ENCODE data around the gene GNS.

Gene GNS

GRCh38 chr12:64733857-64734256 lies 25.3 kb downstream of the GNS start:
- peak; percentile 27 for DNase-seq

DNA sequence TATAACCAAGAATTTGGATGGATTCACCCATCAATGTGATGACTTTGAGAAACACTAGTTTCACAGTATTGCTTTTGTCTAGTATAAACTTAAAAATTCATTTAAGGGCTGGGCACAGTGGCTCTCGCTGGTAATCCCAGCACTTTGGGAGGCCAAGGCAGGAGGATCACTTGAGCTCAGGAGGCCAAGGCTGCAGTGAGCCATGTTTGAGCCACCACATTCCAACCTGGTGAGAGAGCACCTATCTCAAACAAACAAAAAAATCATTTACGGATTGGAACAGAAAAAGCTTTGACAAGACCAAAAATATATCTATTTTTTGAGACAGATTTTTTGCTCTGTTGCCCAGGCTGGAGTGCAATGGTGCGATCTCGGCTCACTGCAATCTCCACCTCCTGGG lies 27.5 kb downstream of the GNS start:
- DNase-seq: no peak

GRCh38 chr12:64730588-64730969 lies 28.6 kb downstream of the GNS start:
- no peak for DNase-seq

DNA sequence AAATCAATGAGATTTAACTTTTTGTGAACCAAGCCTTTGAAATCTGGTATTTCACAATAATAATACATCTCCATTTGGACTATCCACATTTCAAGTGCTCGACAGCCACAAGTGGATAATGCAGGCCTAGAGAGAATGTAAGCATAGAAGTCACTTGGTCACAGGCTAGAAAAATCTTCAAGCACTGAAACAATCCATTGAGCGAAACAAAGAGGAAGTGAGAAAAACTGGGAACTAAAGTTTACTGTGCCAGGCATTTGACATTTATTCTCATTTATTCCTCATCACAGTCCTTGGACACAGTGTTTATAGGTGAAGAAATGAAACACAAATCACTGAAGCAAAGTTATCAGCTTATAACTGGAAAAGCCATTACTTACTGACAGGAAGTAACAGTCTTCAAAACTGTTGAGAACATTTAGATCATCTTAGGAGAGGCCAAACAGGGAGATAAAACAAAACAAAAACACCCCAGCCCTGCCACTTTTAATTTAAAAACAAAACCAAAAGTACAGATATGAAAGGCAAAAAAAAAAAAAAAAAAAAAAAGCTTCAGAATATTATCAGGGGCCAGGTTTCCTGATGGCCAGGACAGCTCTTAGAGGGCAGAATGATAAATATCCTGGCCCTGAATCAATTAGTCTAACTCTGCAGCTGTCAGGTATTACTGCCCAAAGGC lies 29.2 kb downstream of the GNS start:
- DNase-seq: no peak

GRCh38 chr12:64724201-64724745 lies 34.9 kb downstream of the GNS start:
- no peak for DNase-seq

DNA sequence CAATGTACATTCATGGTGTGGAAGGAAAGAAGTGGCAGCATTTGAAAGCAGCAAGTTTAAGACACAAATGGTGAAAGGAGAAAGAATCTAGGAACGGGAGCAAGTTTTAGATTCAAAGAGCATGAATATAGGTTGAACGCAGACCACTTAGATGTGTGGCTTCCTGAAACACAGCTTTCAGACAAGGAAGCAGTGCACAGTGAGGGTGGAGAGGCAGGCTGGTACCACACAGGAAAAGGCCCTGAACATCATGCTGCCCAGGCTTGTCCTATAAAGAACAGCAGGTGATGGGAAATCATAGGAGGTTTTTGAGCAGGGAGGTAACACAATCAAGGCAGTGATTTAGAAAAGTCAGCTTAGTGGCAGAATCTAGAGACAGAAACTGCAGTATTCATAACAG lies 35.6 kb downstream of the GNS start:
- DNase-seq: no peak

GRCh38 chr12:64722835-64723234 lies 36.4 kb downstream of the GNS start:
- DNase-seq: no peak

GRCh38 chr12:64720884-64721283 lies 38.3 kb downstream of the GNS start:
- no peak for DNase-seq

GRCh38 chr12:64718649-64719048 lies 40.6 kb downstream of the GNS start:
- DNase-seq: no peak

GRCh38 chr12:64716839-64717455 lies 42.3 kb downstream of the GNS start:
- no peak for DNase-seq

DNA sequence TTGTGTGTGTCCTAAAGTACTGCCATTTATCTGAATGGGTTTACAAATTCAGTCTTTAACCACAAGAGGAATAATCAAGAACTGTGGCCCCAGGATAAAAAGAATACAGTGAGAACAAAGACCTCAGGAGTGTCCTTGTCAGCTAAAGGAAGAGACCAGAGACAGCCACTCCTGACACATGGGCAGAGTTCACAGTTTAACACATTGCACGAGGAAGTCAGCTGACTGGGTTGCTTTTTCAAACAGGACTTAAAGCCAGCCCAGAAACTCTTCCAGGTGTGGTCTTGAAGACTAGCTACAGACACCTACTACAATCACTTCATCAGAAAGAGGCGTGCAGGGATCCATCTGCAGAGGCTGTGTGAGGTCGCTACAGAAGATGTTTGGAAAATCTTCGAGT lies 42.8 kb downstream of the GNS start:
- DNase-seq: no peak

- DNase-seq: no peak
Measured at GRCh38 chr12:64714551-64714968, 44.6 kb downstream of the GNS start.

DNA sequence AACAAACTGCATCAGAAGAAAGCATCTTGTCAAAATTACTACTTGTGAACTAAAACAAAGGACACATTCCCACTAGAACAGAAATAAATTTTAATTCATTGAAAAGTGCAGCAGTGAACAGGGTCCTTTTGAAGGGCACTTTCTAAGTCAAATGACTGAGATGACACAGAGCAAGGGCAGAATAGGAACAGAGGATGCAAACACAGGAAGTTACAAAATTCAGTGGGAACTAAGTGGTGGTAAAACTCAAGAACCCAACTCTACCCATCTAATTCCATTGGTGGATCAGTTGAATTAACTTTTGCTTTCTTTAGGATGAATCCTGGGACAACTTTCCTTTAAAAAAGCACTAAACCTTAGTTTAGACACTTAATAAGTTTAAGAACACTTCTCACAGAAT lies 45.8 kb downstream of the GNS start:
- DNase-seq: no peak

DNA sequence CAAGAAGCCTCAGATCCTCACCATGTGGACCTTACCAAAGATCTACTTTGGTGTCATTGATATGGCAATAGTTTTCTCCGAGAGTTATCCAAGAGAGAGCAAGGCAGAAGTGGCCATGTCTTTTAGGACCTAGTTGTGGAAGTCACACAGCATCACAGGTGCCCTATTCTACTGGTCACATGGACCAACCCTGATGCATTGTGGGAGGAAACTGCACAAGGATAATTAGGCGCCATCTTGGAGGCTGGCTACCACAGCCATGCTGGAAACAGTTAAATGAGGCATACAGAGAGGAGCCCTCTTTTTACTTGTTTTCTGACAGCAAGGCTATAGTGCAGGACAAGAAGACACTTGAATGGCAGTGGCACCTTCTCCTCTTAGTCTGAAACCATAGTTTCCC lies 49.8 kb downstream of the GNS start:
- DNase-seq: no peak

DNA sequence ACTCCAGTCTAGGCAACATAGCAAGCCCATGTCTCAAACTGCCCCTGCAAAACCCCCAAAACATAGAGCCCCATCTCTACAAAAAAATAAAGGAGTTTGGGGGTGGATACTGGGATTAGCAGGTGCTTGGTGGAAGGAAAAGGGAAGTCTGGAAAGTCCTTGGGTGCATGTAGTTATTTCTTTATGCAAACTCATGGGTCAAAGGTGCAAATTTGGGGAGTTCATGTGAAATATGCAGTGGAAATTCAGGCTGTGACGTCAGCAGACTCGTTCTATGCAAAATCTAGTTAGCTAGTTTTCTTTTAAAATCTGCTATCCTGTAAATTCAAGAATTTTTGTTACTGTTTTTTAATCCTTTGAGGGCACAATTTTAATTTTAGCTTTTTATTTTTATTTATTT lies 51.3 kb downstream of the GNS start:
- DNase-seq: no peak

GRCh38 chr12:64707362-64707761 lies 51.8 kb downstream of the GNS start:
- DNase-seq: no peak

- DNase-seq: no peak
Measured at GRCh38 chr12:64706857-64707256, 52.3 kb downstream of the GNS start.

DNA sequence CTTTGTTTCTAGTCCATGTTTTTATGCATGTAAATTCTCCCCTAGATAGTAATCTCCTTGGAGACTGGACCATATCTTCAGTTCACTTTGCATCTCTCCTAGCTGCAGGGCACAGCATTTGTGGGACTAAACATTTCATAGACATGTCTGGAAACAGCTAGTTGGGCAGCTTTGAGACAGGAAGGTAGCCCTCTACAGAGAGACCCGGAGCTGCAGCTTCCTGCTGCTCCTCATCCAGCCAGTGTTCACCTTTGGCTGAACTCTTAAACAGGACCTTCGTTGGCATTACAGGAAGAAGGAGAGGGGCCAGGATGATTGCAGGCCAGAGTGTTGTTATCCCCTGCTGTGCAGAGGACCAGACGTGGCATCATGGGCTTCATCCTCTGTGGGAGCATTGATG lies 52.9 kb downstream of the GNS start:
- DNase-seq: no peak

GRCh38 chr12:64701283-64701682 lies 57.9 kb downstream of the GNS start:
- no peak for DNase-seq

DNA sequence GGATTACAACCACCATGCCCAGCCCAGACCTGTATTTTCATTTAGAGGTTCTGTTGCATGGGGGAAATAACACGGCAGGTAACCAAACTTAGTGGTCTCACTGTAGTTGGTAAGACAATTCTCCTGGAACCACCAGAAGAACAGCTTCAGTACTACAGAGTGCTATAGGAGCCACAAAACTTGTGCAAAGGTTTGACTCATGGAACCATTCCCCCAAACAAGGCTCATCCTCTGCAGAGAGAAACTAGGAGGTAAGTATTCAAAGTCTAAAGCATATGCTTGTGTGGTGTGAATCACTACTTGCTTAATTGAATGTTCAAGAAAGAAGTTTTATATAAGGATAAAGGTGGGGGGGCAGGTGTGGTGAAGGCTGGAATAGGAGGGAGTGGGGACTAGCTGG lies 58.7 kb downstream of the GNS start:
- no peak for DNase-seq

DNA sequence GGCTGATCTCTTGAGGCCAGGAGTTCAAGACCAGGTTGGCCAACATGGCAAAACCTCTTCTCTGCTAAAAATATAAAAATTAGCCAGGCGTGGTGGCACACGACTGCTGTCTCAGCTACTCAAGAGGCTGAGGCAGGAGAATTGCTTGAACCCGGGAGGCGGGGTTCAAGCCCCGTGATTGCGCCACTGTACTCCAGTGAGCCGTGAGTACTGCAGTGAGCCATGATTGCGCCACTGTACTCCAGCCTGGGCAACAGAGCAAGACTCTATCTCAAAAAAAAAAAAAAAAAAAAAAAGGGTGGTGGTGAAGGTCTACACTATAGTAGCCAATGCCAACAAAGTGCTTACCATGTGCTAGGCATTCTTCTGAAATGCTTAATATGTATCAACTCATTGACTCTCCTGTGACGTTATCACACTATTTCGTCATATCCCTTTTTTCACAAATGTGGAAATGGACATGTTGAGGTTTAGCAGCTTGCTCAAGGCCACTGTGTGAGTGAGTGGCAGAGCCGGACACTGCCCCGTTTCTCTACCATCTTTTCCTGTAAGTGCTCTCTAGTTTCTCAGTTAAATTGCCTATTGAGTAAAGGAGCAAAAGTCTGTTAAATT lies 59.6 kb downstream of the GNS start:
- DNase-seq: no peak

- peak; percentile 23 for DNase-seq
Measured at GRCh38 chr12:64696080-64696741, 63.0 kb downstream of the GNS start.

- no peak for DNase-seq
Measured at GRCh38 chr12:64695550-64695949, 63.7 kb downstream of the GNS start.
